NCI-H2196 (cell line): ENCODE measurements around the gene GCK.
"Not testable (repeated sequence)": the region's sequence is repeated elsewhere in the genome, so short reads cannot be mapped to it uniquely, and the experiment has no call there.

Experiments used
- DNase-seq: peaks from one replicate; lab custom pipeline; 2025; ENCODE audit not compliant: unreplicated experiment; lab: John Stamatoyannopoulos, UW

The GCK gene

DNA sequence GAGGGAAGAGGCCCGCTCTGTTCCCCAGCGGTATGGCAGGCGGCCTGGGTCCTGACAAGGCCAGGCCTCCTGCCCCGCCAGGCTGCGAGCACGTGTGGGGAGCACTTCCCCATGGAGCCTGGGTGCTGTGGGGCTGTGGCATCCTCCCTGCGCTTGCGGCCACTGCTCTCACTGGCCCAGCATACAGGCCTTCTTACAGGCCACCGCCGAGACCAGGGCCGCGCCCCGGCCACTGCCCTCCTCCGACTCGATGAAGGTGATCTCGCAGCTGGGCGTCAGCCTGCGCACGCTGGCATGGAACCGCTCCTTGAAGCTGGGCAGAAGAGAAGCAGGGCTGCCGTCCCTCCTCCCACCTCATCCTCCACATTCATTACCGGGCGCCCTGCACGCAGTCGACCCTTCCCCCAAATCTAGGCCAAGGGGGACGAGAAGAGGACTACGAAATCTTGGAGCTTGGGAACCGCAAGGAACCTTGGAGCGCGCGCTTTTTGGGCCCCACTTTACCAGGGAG, 44.2 kb downstream of the GCK start:
- no peak for DNase-seq

DNA sequence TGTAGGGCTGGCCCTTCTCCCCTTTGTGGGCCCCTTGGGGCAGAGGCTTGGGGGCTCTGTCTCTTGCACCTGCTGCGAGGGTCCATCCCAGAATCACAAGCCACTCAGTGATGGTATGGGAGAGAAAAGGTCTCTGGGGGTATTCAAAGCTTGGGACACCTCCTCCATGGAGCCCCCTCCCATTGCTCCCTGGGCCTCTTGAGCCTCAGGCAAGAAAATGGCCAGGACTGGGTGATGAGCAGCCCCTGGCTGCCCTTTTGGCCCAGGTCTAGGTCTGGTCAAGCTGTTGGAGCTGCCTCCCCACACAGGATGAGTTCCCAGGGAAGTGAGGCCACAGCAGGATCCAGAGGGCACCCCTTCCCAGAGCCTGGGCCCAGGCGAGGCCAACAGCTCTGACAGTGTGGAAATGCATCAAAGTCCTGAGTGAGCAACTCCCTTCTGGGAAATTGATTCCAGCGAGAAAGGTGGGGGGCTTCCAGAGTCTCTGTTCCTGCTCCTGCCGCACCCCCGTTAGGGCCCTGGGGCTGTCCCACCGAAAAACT, 44.7 kb downstream of the GCK start:
- DNase-seq = no peak

DNA sequence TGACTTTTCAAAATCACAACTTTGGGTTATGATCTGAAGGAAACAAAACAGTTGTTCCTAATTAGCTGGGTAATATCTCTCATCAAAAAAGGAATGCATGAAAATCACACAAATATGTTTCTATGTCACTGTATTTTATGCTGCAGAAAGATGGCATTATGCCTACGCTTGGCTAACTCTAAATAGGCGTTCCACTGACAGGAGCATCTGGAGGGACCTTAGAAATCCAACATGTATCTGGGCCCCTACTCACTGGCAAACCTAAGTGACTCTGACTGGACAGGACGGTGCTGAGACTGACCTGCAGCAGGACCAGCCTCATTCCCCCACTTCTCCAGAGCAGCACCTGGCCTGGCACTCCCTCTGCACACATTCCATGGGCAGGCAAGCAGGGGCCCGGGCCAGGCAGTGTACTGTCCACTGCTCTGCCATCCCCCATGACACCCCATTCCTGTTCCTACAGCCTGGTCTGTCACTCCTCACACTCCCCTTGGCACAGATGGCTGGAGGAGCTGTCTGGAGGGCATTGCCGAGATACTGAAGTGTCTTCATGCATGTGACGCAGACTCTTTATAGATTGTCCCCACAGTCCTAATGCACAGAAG, 45.5 kb downstream of the GCK start:
- DNase-seq = no peak

DNA sequence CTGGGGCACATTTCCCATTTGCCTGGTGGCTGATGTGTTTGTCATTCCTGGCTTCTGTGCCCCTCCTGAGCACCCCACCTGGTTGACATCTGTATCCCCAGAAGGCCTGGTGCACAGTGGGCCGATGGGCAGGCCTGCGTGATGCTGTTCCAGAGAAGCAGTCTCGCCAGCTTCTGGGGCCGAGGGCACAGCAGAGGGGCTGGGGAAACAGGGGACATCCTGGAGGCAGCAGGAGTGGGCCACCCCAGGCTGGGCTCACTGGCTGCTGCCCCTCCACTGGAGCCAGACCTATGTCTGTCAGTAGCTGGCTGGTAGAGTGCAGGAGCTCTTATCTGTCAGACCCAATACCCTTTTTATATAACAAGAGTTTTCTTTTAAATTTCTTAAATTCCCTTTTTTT, 47.2 kb downstream of the GCK start:
- no peak for DNase-seq

DNA sequence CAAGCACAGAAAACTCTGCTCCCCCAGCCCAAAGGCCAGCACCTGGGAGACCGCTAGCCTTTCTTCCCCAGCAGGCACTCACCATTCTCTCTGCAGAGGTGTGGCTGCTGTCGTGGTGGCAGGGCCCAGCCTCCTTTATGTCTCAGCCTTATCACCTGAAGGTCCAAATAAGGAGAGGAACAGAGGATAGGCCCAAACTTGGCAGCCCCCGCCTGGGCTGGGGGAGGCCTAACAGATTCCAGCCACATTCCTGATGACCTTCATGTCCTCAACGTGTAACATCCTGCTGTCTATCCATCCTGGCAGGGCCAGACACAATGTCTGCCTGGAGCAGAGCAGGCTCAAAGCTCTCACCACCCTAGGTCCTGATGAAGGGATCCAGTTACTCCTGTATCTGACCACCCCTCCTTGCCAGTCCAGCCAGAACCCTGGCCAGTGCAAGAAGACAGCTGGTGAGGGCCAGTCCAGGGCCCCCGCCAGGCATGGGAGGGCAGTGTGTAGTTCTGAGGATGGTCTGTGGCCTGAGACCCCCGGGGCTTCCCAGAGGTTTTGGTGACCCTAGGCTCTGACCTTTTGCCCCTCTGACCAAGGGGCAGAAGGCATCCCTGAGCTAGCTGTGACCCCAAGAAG, 47.9 kb downstream of the GCK start, which contains the start of gene MYL7:
Gene MYL7 (minus strand): TSS at position 112 of the 630 bp plus-strand sequence. CDS start 27 bp downstream, at position 85.
- no peak for DNase-seq

DNA sequence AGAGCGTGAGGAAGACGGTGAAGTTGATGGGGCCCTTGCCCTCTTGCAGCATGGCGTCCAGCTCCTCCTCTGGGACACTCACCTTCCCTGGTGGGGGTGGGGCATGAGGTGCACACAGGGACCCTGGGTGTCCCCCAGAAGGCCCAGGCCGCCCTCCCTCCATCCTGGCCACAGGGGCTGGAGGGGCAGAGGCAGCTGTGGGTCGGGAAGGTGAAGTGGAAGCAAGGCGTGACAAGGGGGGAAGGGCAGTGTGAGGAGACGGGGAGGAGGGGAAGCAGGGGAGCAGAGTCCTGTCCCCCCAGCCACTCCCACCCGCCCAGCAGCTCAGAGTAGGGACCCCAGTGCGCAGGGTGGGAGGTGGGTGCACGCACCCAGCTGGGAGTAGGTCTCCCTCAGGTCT, 48.9 kb downstream of the GCK start:
- no peak for DNase-seq

DNA sequence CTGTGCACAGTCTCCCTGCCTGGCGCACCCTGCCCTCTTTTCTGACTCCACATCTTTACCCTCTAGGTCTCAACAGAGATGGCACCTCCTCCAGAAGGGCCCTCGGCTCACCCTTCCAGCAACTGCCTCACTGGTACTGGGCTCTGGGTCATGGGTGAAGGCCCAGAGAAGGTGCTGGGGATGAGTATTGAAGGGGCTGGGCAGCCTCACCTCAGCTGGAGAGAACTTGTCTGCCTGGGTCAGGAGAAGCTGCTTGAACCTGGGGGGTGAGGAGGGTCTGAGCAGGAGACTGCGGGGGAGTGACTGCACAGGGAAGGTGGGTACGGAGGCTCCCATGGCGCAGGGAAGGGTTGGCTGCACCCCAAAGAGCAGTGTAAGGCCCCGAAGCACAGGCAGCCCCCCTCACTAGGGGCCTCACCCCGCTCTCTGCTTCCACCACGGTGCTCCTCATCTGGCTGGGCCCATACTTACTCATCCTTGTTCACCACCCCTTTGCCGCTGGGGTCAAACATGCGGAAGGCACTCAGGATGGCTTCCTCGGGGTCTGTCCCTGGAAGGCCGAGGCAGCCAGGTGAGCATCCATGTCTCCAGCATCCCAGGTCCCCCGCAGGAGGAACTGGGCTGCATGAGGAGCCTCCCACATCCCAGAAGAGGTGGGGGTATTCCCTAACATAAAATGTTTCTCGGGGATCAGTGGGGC, 49.8 kb downstream of the GCK start:
- no peak for DNase-seq

DNA sequence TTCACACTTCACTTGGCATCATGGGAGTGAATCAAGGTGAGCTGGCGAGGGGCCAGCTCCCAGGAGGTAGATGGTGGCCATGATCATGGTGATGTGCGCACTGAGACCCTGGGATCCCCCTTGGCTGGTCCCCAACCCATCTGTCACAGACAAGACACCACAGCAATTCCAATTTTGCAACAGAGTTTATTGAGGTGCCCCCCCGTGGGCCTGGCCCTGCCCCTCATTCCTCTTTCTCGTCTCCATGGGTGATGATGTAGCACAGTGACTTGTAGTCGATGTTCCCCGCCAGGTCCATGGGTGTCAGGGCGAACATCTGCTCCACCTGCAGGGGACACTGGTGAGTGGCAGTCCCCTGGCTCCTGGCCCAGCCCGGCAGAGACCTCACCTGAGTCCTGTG, 50.5 kb downstream of the GCK start:
- DNase-seq = no peak

DNA sequence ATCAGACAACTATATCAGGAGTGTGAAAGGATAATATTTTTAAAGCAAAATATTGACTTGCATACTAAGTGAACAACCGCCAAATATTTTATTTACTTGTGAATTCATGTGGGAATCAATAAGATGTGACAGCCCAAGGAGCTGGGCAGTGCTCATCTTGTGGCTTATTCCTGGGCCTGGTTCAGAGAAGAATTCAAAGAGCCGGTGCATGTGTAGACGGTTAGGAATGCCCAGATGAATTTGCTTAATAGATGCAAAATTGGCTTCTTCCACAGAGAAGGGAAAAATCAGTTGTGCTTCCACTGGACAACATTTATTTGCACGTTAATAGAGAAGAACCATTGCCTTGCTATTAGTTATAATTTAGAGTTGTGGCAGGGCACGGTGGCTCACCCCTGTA, 52.5 kb downstream of the GCK start:
- no peak for DNase-seq

DNA sequence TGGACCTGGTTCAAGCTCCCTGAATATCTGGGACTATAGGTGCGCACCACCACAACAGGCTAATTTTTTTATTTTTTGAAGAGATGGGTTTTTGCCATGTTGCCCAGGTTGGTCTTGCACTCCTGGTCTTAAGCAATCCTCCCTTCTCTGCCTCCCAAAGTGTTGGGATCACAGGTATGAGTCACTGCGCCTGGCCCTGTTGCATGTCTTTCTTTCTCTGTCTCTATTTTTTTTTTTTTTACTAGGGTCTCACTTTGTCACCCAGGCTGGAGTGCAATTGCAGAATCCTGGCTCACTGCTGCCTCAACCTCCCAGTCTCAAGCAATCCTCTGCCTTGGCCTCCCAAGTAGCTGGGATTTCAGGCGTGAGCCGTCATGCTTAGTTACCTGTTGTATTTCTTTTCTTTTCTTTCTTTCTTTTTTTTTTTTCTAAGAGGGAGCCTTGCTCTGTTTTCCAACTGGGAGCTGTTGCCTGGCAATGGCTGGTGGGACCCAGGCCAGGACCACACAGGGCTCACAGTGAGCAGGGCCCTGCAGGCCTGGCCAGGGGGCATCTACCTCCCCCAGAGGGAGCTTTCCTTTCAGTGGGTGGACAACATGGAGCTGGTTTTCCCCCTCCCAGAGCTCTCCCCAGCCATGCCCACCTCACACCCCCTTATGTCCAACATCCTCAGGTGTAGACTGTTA, 54.2 kb downstream of the GCK start:
- no peak for DNase-seq

DNA sequence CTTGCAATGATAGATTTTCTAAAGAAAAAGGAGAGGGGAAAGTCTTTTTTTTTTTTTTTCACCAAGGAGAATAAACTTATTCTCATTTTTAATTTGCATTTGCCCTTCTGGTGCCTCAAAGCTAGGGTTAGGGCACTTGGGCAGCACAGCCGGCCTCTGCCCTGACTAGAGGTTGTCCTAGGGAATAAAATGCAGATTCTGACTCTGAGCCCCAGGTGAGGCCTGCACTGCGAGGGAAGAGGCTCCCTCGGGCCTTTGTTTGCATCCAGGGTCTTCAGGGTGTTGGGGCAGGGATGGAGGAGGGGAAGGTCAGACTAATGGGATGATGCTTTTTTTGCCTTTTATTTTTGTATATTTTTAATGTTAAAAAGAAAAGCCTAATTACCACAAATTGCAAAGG, 55.9 kb downstream of the GCK start:
- DNase-seq = no peak

DNA sequence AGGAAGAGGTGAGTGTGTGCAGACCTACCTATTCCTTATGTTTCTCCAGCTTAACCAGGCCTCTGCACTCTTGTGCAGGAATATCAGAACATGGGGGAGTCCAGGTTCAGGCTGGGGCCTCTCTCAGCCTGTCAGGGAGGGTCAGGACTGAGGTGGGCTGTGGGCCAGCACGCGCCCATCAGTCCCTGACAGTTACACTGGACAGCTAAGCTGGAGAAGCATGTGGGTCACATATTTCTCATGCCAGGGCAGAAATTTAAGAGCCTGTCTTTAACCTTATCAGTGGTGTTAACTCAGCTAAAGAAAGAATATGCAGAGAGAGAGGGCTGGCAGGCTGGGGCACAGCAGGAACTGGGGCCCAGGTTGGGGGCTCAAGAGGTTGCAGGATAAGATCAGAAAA, 57.2 kb downstream of the GCK start:
- no peak for DNase-seq

DNA sequence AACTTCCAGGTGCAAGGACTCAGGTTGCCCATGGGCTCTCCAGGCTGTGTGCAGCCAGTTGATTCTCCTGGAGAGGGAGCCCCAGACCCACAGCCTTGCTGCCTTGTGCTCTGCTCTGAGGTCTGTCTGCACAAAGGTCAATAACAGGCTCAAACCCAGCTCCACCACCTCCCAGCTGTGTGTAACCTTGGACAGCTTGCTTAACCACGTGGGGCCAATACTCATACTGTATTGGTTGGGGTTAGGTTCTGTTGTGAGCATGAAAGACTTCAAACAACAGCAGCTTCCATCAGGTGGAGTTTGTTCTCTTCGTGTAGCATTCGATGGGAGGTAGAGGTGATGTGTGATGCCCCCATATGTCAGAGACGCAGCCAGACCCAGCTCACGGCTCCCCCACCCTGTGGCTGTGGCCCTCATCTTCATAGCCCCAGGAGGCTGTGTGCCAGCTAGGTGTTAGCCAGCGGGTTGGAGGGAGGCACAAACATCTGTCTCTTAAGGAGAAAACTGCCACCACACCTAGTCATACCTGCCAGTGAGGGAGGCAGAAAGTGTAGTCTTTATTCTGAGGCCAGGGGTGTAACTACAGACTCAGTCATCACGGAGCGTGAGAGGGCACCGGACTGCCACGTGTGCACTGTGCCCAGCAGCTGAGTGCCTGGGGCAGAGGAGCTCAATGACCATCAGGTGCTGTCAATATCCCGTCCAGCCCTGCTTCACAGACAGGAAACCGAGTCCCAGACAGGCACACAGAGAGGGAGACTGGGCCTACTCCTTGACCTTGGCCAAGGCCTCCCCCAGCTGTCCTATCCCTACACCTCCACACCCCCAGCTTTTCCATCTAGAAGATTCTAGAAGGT, 57.8 kb downstream of the GCK start:
- peak; percentile 61 for DNase-seq

DNA sequence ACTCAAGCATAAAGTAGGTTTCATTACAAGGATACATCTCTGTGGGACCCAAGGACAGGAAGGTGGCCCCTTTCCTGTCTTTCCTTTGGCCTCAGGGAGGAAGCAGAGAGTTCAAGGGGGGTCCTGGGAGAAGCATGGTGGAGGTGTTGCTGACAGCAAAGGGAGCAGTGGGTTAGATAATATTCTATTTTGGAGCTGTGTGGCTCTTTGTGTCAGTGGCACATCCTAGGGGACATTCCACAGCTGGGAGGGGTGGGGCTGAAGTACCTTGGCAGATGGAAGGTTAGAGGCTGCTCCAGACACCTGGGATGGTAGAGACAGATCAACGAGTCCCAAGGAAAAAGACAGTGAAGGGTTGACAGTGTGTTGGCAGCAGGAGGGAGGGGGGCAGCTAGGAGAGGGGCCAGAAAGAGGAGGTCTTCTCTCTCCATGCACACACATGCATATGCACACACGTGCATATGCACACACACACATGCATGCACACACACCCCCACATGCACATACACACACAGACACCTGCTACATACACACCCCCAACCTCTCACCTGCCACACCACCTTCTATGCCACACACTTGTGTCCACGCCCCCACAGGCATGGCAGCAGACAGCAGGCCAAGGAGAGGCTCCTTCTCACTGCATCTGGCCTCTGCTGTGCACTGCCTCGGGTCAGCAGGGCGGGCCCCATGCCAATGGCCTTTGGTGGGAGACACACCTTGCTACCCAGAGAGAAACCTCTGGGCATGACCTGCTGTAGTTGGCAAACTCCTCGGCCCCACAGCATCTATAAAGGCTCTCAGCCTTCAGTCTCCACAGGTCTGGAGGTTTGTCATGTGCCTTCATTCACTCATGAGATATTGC, 60.3 kb downstream of the GCK start:
- no peak for DNase-seq

DNA sequence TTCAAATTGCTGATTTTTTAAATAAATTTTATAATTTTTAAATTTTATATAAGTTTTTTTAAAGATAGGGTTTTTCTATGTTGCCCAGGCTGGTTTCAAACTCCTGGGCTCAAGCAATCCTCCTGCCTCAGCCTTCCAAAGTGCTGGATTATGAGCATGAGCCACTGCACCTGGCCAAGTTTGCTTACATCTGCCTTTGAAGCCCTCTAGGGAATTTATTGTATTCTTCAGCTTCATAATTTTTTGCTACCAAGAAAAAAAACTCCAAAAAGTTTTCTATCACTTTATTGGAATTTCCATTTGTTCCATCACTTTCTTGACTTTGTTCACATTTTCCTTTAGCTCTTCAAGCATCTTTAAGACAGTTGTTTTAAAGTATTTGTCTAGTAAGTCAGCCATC, 62.1 kb downstream of the GCK start:
- no peak for DNase-seq

DNA sequence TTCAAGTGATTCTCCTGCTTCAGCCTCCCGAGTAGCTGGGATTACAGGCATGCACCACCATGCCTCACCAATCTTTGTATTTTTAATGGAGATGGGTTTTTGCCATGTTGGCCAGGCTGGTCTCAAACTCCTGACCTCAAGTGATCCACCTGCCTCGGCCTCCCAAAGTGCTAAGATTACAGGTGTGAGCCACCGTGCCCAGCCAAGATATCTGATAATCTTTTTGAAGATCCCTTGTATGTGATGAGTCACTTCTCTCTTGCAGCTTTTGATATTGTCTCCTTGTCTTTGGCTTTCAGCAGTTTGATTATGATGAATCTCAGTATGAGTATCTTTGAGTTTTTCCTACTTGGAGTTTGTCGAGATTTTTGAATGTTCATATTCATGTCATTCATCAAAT, 62.7 kb downstream of the GCK start:
- not testable (repeated sequence) for DNase-seq

DNA sequence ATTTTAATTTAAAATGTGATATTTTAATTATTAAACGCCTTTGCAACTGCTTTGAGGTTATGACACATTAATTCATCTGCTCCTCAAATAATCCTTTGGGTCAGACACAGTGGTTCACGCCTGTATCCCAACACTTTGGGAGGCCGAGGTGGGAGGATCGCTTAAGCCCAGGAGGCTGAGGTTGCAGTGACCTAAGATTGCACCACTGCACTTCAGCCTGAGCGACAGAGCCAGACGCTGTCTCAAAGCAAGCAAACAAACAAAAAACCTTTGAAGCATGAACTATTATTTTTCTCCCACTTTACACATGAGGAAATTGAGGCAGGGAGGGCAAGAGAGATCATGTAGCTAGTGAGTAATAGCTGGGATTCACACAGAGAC, 64.4 kb downstream of the GCK start:
- DNase-seq = no peak

DNA sequence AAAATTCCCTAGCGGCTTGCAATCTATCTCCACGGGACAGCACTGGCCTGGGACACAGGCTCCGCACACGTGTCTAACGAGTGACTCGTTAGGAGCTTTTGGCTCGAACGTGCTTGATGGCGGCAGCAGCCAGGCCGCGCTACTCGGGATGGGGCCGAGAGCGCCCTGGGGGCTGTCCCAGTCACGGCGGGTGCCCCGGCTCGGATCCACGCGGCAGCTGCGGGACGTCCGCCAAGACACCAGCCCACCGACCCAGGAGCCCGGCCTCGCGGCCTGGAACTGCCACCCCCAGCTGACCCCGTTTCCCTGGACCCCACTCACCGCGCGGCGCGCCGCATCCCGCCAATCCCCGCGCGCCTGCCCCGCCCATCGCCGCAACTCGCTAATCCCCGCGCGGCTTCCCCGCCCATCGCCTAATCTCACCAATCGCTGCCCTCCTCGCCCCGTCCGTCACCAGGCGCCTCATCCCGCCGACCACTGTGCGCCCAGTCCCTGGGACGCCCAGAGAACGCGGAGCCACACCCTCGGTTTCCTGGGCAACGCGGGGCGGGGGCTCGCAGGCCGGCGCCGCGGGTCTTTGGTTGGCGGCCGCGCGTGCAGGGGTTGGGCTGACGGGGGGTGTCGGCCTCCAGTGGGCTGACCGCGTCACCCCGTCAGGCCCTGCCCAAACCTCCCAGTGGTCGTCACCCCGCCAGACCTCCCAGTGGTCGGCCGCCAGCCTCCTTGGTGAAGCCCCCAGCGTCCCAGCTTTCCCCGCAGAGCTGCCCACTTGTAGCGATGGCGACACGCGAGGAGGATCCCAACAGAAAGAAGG, 65.8 kb downstream of the GCK start, which contains the start of gene POLD2:
Gene POLD2 (minus strand): TSS at position 359 of the 814 bp plus-strand sequence. CDS start 1,495 bp downstream, outside the sequence.
- peak; percentile 98 for DNase-seq

DNA sequence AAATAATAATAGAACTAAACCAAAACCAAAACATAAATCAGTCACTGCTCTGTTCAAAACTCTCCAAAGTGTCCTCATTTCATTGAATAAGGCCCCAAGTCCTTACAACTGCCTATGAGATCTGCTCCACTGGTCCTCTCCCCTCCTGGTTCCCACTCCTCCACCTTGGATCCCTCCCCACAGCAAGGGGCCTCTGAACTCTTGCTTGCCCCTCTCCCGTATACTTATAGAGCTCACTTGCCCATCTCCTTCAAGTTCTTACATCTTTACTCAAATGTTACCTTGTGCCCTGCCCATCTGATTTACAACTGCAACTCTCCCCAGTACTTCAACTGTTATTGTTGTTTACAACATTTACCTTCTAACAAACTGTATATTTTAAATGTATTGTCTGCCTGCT, 66.7 kb downstream of the GCK start:
- DNase-seq = no peak
